Glutamatergic neuron (in vitro differentiated cells): ENCODE data around the gene DHX35. TPM values are rescaled to one million over a fixed set of nuclear protein-coding genes. Genes with fewer than 3 reads are reported as not detected.

Experiments used
- DNase-seq: peaks from one replicate; pipeline ENCODE4 v3.0.0; 2022
- H3K27ac Mint-ChIP-seq: one replicate; pipeline ENCODE4 v1.8.0; 2020; ENCODE audit warnings: mild to moderate bottlenecking, mixed read lengths, inconsistent platforms; ENCODE audit not compliant: unreplicated experiment
- H3K27me3 Mint-ChIP-seq: one replicate; pipeline ENCODE4 v1.8.0; 2020; ENCODE audit warnings: mild to moderate bottlenecking, moderate library complexity, mixed read lengths, inconsistent platforms; ENCODE audit not compliant: unreplicated experiment
- H3K36me3 Mint-ChIP-seq: one replicate; pipeline ENCODE4 v1.8.0; 2020; ENCODE audit warnings: mild to moderate bottlenecking, mixed read lengths, inconsistent platforms; ENCODE audit not compliant: unreplicated experiment
- H3K4me1 Mint-ChIP-seq: one replicate; pipeline ENCODE4 v1.8.0; 2020; ENCODE audit warnings: mild to moderate bottlenecking, low read depth, mixed read lengths, inconsistent platforms; ENCODE audit not compliant: unreplicated experiment
- H3K4me3 Mint-ChIP-seq: one replicate; pipeline ENCODE4 v1.8.0; 2020; ENCODE audit warnings: mild to moderate bottlenecking, mixed read lengths, inconsistent platforms; ENCODE audit not compliant: unreplicated experiment
- H3K9me3 Mint-ChIP-seq: one replicate; pipeline ENCODE4 v1.8.0; 2020; ENCODE audit warnings: mild to moderate bottlenecking, moderate library complexity, mixed read lengths, inconsistent platforms; ENCODE audit not compliant: unreplicated experiment
- total RNA-seq: library from RNA; stranded (reverse); fragmentation: NEBNext Ultra II Directional; extraction: Animal tissue kit (Norgen Biotek cat#: 25700); gene quantifications from one replicate; pipeline ENCODE4 v1.2.1, GENCODE V29; 2021; ENCODE audit not compliant: unreplicated experiment
- TF ChIP-seq, protein P1 (sequence below): fragments of 200-600 bp; sonication (generic); IDR thresholded peaks from one replicate; pipeline ENCODE4 v1.5.0; 2021; ENCODE audit not compliant: partially characterized antibody, unreplicated experiment

Gene DHX35
- total RNA-seq, 1 donor from 2014 or later: 12.0 TPM

DNA sequence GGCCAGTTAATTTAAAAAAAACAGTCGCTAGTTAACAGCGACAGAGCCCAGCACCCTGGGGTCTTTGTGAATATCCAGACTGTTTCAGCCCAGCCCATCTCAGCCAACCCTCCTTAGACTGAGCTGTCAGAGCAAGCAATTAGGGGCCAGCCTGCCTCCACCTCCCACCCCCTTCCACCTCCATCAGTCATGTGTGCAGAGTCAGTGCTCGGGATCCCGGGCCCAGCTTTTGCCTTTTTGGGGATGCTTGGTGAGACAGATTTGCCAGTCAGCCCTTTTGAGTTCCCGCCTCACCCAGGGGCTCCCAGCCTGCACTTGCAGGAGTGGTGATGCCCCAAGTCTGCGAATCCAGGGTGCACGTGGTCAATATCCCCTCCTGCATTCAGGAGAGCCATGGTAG lies 42.5 kb upstream of the DHX35 start:
- Mint-ChIP-seq H3K27ac (no peak overlapping the region), H3K27me3 (peaks cover 8% of the 10 kb centered on the region), H3K36me3 (no peaks in the 10 kb centered on the region), H3K4me1 (no peaks in the 10 kb centered on the region), H3K9me3 (peaks cover 4% of the 10 kb centered on the region), H3K4me3 (no peak overlapping the region)
- DNase-seq: no peak
- TF ChIP-seq, protein P1, sequence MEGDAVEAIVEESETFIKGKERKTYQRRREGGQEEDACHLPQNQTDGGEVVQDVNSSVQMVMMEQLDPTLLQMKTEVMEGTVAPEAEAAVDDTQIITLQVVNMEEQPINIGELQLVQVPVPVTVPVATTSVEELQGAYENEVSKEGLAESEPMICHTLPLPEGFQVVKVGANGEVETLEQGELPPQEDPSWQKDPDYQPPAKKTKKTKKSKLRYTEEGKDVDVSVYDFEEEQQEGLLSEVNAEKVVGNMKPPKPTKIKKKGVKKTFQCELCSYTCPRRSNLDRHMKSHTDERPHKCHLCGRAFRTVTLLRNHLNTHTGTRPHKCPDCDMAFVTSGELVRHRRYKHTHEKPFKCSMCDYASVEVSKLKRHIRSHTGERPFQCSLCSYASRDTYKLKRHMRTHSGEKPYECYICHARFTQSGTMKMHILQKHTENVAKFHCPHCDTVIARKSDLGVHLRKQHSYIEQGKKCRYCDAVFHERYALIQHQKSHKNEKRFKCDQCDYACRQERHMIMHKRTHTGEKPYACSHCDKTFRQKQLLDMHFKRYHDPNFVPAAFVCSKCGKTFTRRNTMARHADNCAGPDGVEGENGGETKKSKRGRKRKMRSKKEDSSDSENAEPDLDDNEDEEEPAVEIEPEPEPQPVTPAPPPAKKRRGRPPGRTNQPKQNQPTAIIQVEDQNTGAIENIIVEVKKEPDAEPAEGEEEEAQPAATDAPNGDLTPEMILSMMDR: no peak

DNA sequence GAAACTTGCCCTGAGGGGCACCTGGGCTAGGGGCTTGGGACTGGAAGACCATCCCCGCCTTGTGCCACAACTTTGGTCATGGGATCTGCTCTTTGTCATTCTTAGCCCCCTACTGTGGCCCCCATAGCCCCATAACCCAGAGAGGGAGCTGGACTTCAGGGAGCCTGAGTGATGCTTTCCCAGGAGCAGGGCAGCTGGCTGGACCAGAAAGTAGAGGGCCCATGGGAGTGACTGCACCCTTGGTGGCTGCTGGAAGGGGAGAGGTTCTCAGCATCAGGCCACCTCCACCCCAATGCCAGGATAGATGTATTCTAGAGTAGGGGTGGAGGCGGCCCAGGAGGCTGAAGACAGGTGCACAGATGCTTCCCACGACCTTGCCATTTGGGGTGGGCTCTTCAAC lies 41.7 kb upstream of the DHX35 start:
- TF ChIP-seq, protein P1: no peak
- H3K27ac Mint-ChIP-seq: no peak overlapping the region
- DNase-seq: no peak
- H3K9me3 Mint-ChIP-seq: peaks cover 5% of the 10 kb centered on the region
- no peaks in the 10 kb centered on the region for H3K4me1 Mint-ChIP-seq
- H3K36me3 Mint-ChIP-seq: peaks cover 5% of the 10 kb centered on the region
- H3K4me3 Mint-ChIP-seq: no peak overlapping the region
- H3K27me3 Mint-ChIP-seq: peaks cover 12% of the 10 kb centered on the region

DNA sequence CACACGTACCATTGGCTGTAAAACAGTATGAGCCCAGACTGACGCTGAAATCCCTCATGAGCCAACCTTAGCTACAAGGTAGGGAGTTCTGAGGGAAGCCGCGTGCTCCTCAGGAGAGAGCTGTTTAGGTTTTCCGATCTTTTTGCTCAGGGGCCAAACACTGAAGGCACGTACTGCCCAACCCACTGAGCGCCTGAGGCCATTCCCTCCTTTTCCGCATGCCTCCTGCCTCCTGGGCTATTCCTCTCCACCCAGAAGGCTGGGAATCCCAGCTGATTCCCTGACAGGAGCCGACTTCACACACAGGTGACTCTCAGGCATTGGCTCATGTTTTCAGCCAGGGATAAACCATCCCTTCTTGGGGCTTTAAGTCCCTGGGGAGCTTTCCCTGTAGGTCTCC lies 41.3 kb upstream of the DHX35 start:
- no peaks in the 10 kb centered on the region for H3K4me1 Mint-ChIP-seq
- H3K36me3 Mint-ChIP-seq: peaks cover 5% of the 10 kb centered on the region
- no peak for DNase-seq
- peaks cover 12% of the 10 kb centered on the region for H3K27me3 Mint-ChIP-seq
- peaks cover 5% of the 10 kb centered on the region for H3K9me3 Mint-ChIP-seq
- no peak overlapping the region for H3K4me3 Mint-ChIP-seq
- H3K27ac Mint-ChIP-seq: no peak overlapping the region
- TF ChIP-seq, protein P1: no peak

DNA sequence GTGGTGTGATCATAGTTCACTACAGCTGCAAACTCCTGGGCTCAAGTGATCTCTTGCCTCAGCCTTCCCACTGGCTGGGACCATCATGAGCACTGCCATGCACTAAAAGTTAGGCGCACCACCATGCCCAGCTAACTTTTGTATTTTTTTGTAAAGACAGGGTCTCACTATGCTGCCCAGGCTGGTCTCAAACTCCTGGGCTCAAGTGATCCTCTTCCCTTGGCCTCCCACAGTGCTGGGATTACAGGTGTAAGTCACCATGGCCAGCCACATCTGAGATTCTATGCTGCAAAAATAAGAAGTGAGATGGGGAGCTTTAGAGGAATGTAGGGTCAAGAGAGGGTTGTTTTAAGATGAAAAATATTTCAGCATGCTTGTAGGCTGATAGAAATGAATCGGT lies 37.4 kb upstream of the DHX35 start:
- H3K27me3 Mint-ChIP-seq: peaks cover 12% of the 10 kb centered on the region
- no peaks in the 10 kb centered on the region for H3K4me1 Mint-ChIP-seq
- peaks cover 7% of the 10 kb centered on the region for H3K9me3 Mint-ChIP-seq
- peaks cover 5% of the 10 kb centered on the region for H3K36me3 Mint-ChIP-seq
- TF ChIP-seq, protein P1: no peak
- peak overlapping the region; percentile 9 for H3K27ac Mint-ChIP-seq
- H3K4me3 Mint-ChIP-seq: no peak overlapping the region
- DNase-seq: no peak

DNA sequence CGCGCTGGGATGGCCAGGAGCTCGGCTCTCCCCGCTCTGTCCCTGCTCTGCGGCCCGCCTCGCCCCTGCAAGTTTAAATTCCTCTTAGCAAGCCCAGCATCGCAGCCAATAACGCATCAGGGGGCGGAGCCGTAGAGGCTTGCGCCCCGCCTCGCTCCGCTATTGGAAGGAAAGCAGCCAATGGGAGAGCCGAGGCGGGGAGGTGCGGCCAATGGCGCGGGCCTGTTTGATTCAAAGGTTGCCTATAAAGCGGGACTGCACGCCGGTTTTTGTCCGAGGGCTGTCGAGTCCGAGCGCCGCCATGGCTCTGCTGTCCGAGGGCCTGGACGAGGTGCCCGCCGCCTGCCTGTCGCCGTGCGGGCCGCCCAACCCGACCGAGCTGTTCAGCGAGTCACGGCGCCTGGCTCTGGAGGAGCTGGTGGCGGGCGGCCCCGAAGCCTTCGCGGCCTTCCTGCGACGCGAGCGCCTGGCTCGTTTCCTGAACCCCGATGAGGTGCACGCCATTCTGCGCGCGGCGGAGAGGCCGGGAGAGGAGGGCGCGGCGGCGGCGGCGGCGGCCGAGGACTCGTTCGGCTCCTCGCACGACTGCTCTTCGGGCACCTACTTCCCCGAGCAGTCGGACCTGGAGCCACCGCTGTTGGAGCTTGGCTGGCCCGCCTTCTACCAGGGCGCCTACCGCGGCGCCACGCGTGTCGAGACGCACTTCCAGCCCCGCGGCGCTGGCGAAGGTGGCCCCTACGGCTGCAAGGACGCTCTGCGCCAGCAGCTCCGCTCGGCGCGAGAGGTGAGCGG lies 35.8 kb upstream of the DHX35 start, which contains the start of gene FAM83D:
FAM83D (plus strand) TSS at position 276 of the 792 bp plus-strand sequence; CDS start at position 302, 26 bp downstream.
- DNase-seq: peak; percentile 97
- Mint-ChIP-seq H3K4me3 (peak within 1 kb of the TSS; percentile 83), H3K9me3 (peaks cover 6% of the 10 kb centered on the region), H3K4me1 (no peaks in the 10 kb centered on the region), H3K36me3 (peaks cover 5% of the 10 kb centered on the region), H3K27me3 (peaks cover 12% of the 10 kb centered on the region), H3K27ac (no peak within 1 kb of the TSS)
- TF ChIP-seq, protein P1: peak; percentile 0
